SH-SY5Y (cell line): ENCODE results near the gene SMC1B.

Source experiments
- GATA2 ChIP-seq: IDR thresholded peaks from 2 replicates; pipeline ENCODE4 v1.6.1; 2011; ENCODE audit warnings: mild to moderate bottlenecking, low read depth, low read length
- GATA3 ChIP-seq: IDR thresholded peaks from 2 replicates; pipeline ENCODE4 v1.6.1; 2011; ENCODE audit warnings: low read depth, mild to moderate bottlenecking, low read length, moderate library complexity

DNA sequence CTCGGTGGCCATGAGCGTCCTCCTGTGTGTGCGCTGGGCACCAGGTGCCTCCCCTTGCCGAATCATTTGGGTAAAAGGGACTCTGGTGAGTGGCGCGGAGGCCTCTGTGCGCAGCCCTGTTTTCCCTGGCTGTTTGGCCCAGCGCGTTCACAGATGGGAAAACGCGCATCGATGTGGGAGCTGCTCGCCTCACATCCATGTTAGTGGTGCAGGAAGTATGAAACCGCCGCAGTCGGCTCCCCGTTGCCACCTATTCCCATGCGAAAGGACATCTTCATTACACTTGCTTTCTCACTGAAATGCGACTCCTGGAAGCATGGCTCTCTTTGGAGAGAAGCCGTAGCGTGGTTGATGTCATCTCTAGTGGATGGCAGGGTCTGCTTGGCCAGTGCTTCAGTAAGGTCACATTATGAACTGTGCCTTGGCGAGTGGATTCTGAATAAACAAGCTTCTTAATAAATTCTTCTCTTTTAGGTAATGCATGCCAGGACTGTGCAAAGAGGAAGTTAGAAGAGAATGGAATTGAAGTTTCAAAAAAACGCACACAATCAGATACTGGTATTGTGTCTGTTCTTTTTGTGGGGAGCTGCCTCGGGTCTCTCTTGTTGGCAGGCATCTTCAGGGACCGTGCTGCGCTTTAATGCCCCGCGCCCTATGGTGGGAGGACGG is 77.4 kb downstream of the SMC1B start:
- TF ChIP-seq GATA2: no peak
- no peak for TF ChIP-seq GATA3
